ENCODE data around the gene CMTM2.

CMTM2 gene

GRCh38 chr16:66578651-66579531 lies at the start of gene CMTM2:
CMTM2 (plus strand) TSS chr16:66579463; CDS start chr16:66579608, 145 bp downstream.
- DNase-seq: no peak

- no peak for DNase-seq
Measured at GRCh38 chr16:66529475-66529874, 49.8 kb upstream of the CMTM2 start.

GRCh38 chr16:66534376-66534799 lies 44.9 kb upstream of the CMTM2 start:
- no peak for DNase-seq

GRCh38 chr16:66536525-66536924 lies 42.7 kb upstream of the CMTM2 start:
- DNase-seq: no peak

GRCh38 chr16:66537236-66537635 lies 42.0 kb upstream of the CMTM2 start:
- no peak for DNase-seq

- DNase-seq: no peak
Measured at GRCh38 chr16:66538910-66539309, 40.4 kb upstream of the CMTM2 start.

GRCh38 chr16:66539623-66540469 lies 39.4 kb upstream of the CMTM2 start:
- DNase-seq: no peak

GRCh38 chr16:66541388-66542355 lies 37.6 kb upstream of the CMTM2 start:
- DNase-seq: no peak

- DNase-seq: no peak
Measured at GRCh38 chr16:66542396-66542795, 36.9 kb upstream of the CMTM2 start.

- no peak for DNase-seq
Measured at GRCh38 chr16:66543541-66543940, 35.7 kb upstream of the CMTM2 start.

GRCh38 chr16:66544016-66544757 lies 35.1 kb upstream of the CMTM2 start:
- no peak for DNase-seq

- DNase-seq: no peak
Measured at GRCh38 chr16:66547101-66547989, 31.9 kb upstream of the CMTM2 start.

GRCh38 chr16:66548068-66548467 lies 31.2 kb upstream of the CMTM2 start:
- DNase-seq: no peak

- DNase-seq: no peak
Measured at GRCh38 chr16:66548868-66549267, 30.4 kb upstream of the CMTM2 start.

GRCh38 chr16:66549284-66550131 lies 29.8 kb upstream of the CMTM2 start, which contains the start of gene TK2:
TK2 (minus strand) TSS chr16:66550122; CDS start chr16:66550061, 61 bp downstream.
- peak; percentile 44 for DNase-seq

GRCh38 chr16:66551348-66551759 lies 27.9 kb upstream of the CMTM2 start:
- DNase-seq: peak; percentile 14

- DNase-seq: no peak
Measured at GRCh38 chr16:66551788-66552285, 27.4 kb upstream of the CMTM2 start.

- peak; percentile 75 for DNase-seq
Measured at GRCh38 chr16:66552286-66553177, 26.7 kb upstream of the CMTM2 start, which contains the start of gene CKLF. CKLF (plus strand) TSS chr16:66552576; CDS start chr16:66552716, 140 bp downstream.
